Endometrial microvascular endothelial cells (primary cell): ENCODE measurements around the gene GYPC. TPM values are rescaled to one million over a fixed set of nuclear protein-coding genes. Genes with fewer than 3 reads are reported as not detected.
"Not testable (repeated sequence)": the region's sequence is repeated elsewhere in the genome, so short reads cannot be mapped to it uniquely, and the experiment has no call there.

ENCODE experiments used
- in situ Hi-C: cut with HindIII; loops from 2 replicates; pipeline ENCODE4 v1.10.0; 2017; ENCODE audit warnings: low sequenced_read_pairs, low pct_unique_long_range_greater_than_20kb; ENCODE audit errors: inconsistent ontology term
- total RNA-seq: library from RNA; depleted of rRNA; stranded (reverse); fragments of >200 nt; gene quantifications from one replicate; pipeline ENCODE4 v1.2.3, GENCODE V29; 2015; ENCODE audit errors: inconsistent ontology term

GYPC gene, protein sequence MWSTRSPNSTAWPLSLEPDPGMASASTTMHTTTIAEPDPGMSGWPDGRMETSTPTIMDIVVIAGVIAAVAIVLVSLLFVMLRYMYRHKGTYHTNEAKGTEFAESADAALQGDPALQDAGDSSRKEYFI
- 19.5 TPM for total RNA-seq

- in situ Hi-C loops = no loop called here
These were observed at the start of gene GYPC for GRCh38 chr2:126655500-126656430. Gene GYPC, plus strand, starts transcription at chr2:126656158. Its CDS starts 106 bp downstream, at chr2:126656264.

- in situ Hi-C loops = no loop called here
These were observed 41.3 kb upstream of the GYPC start for GRCh38 chr2:126614524-126615227.

GRCh38 chr2:126616606-126617069, 39.3 kb upstream of the GYPC start:
- in situ Hi-C loops = no loop called here

DNA sequence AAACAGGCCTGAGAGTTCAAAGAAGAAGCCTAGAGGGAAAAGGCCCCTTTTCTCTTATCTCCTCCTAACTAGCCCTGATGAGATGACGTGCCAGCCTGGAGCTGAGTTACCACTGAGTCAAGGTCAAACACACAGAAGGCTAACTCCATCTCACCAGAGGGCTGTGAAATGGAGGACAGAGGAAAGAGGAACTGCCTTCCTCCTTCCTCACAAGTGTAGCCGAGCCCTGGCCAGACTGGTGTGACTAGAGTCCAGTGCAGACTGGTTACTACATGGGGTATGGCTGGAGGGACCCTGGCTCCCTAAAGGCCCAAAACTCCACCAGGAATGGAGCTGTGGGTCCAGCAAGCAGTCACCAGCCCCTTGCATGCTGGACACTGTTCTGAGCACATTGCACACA, 35.7 kb upstream of the GYPC start:
- in situ Hi-C loops = no loop called here

DNA sequence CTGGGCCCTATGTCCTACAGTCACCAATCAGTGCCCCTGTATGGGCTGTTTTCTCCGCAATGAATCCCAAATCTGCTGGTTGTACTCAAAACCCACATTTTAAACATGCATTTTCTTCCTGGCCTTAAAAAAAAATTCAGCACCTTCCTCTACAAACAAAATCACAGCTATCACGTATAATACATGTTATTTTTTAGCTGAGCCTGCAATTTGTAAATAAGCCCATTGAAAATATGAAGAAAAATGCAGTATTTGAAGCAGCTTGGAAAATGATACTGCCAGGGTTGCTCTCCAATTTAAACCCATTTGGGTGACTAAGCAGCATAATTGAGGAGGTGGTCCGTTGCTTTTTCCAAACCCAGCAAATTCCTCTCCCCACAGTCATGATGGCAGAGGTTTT, 33.0 kb upstream of the GYPC start:
- in situ Hi-C loops = no loop called here

DNA sequence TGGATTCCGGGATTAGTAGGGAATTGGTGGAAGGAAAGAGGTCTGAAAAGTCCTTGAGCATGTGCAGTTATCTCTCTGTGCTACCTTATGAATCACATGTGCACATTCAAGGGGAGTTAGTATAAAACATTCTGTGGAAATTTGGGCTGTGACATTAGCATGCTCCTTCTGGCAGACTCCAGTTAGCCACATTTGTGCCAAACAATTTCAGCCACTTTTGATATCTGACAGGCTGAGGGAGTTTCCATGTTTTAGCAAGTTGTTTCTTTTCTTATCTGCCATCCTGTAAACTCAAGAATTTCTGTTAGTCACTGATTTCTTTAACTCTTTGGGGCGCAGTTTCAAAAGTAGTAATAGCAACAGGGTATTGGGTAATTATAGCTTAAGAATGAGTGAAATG, 28.3 kb upstream of the GYPC start:
- in situ Hi-C loops = no loop called here

DNA sequence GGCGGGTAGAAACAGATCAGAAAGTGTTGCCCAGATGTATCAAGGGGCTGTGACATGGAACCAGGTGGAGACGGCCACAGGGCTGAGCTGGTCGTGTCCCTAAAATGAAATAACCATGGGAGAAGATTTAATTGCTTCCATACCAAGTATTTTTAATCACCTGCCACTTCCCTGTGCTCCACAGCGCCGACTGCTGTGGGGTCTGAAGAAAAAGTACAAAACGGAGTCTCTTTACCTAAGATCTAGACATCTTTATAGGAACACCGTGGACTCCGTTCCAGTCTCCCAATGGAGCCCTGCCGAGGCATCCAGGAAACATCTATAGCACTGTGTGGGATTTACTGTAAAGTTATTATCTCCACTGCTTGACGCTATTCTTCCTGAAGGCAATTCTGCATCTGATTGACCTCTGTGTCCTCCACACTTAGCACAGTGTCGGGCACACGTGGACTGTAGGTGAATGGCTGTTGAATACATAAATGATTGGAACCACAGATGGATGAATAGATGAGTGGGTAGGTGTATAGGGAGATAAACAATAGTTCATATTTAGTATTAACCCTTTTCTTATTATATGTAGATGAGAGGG, 21.6 kb upstream of the GYPC start:
- in situ Hi-C loops = no loop called here

DNA sequence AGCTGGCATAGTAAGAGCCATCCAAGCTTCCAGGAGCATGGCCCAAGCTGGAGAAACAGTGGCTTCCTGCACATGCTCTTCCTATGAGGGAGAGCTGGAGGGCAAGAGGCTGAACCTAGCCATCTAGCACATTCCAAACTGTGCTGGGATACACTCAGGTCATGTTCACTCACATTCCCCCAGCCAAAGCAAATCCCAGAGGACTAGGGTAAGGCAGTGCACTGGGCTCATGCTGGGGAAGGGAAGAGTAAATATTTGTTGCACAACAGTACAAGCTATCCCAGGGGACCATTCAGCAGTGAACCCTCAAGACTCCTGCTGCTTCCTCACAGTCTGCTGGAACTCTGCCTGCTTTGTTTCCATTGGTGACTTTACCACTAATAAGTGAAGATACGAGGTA, 20.7 kb upstream of the GYPC start:
- in situ Hi-C loops = no loop called here

DNA sequence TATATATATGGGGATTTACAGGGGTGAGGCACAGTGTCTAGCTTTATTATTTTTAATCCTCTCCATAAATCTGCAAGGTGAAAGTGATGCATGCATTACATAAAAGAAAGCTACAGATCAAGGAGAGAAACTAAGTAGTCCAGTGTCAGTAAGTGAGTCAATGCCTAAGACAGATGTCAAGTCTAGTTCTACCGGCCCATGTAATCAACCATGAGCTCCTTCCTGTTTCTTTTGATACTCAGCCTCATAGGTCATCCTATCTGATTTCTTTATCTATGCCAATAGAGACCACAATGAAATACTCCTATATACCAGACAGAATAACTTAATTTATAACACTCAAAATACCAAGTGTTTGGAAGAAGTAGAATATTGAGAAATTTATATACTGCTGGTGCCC, 20.2 kb upstream of the GYPC start:
- in situ Hi-C loops = no loop called here

DNA sequence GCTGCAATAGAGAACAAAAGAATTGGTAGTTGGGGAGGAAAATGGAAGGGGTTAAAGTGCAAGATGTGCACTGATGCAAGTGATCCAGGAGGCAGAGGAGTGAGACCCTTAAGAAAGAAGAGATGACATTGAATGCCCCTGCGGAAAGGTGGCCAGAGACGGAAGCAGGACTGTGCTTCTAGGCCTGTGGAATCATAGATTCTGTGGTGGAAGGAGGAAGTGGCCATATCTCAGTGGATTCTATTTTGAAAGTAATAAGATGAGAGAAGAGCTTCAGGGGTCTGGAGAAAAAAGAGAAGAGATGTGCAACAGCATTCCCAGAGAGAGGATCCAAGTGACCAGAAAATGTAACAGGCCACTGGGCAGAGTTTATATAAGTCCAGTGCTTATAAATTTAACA, 18.6 kb upstream of the GYPC start:
- in situ Hi-C loops = no loop called here

- in situ Hi-C loops = no loop called here
These were observed 17.2 kb upstream of the GYPC start for GRCh38 chr2:126638746-126639145.

DNA sequence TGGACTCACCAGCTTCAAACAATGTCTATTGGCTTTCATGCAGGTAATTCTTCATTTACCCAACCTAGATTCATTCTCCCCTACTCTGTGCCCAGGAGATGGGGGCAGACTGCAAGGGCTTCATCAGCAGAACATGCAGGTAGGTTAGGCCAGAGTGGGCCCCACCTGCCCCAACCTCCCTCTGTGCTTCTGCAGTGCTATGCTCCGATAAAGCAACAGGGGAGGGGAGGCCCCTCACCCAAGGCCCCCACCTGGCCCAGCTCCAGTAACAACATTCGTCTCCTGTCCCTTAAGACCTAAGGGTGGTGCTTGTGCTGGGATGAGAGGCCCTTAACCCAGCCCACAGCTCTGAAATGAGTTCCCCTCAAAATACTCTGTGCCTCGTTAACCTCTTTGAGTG, 16.7 kb upstream of the GYPC start:
- in situ Hi-C loops = no loop called here

DNA sequence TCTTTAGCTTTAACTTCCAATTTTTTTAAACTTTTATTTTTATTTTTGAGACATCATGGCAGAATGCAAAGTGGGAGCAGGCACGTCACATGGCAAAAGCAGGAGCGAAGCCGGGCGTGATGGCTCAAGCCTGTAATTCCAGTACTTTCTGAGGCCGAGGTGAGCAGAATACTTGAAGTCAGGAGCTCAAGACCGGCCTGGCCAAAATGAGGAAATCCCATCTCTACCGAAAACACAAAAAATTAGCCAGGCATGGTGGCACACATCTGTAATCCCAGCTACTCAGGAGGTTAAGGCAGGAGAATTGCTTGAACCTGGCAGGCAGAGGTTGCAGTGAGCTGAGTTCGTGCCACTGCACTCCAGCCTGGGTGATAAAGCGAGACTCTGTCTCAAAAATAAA, 14.7 kb upstream of the GYPC start:
- in situ Hi-C loops = not testable (repeated sequence)

DNA sequence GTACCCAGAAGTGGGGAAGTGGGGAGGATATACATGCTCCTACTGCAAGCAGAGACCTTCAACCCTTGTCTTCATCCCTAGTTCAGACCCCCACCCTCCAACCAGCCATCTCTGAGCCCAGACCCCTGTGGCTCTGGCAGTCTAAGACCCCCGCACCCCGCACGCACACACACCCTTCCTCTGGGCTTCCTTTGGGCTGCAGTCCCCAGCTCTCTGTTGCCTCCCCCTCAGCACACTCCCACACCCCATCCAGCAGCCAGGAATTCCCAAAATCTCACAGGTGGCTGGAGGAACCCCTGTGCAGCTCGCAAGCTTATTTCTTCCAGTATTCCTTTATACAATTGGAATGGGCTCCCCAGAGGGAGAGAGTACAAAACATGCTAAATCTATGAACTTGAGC, 13.9 kb upstream of the GYPC start:
- in situ Hi-C loops = no loop called here

DNA sequence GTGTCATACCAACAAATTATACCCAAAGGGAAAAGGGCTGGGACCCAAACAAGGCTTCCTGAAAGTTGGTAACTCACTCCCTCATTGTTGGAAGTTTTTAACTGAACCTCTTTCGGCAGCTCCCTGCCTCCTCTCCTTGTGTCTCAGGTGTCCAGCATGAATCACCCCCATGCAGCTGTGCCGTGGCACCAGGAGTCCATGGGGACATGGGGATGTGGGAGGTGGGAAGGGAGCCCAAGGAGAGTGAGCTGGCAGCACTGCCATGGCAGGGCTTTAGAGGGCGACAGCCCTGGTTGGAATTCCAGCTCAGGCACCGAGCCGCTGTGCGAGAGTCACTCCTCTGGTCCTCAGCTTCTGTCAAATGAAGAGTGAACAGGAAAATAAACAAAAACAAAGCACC, 12.5 kb upstream of the GYPC start:
- in situ Hi-C loops = no loop called here

GRCh38 chr2:126643972-126644371, 12.0 kb upstream of the GYPC start:
- in situ Hi-C loops = no loop called here

GRCh38 chr2:126644630-126645191, 11.2 kb upstream of the GYPC start:
- in situ Hi-C loops = no loop called here

DNA sequence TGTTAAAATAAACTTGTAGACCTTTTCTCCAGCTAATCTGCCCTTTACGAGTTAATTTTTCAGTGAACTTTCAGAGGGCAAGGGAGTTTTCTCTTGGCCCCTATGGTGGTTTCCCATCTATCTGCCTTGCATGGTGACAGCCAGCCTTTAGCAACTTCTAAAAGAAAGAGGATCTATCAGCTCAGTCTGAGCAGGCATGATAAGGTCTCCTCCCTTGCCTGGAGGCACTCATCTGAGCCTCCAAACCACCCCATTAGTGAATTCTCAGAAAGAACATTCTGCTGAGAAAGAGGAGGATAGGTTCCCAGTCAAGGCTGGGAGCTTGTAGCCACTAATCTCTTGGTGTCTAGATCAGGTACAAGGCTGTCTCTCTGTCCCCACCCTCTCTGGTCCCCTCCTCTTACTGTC, 10.7 kb upstream of the GYPC start:
- in situ Hi-C loops = no loop called here

- in situ Hi-C loops = no loop called here
These were observed 9.9 kb upstream of the GYPC start for GRCh38 chr2:126646026-126646425.
